Measurements from ENCODE around the gene CUEDC2. TPM values are rescaled to one million over a fixed set of nuclear protein-coding genes. Genes with fewer than 3 reads are reported as not detected.

CUEDC2 gene
- total and polyA plus RNA-seq, 4 donors: 14.4 to 36.1 (median 24.1) TPM

- no peak overlapping the region for H3K27ac ChIP-seq (ENCODE audit: low read depth in 1 of 2, low read length in 2 of 2)
- no peaks in the 10 kb centered on the region for H3K27me3 ChIP-seq (ENCODE audit: control insufficient read depth in 4 of 4, insufficient read depth in 4 of 4, low read length in 3 of 4)
- TF ChIP-seq FOXA2 (IDR thresholded peaks at IDR 0.05): no peak
- no peak for TF ChIP-seq ATF3 (IDR thresholded peaks at IDR 0.05)
- TF ChIP-seq REST (IDR thresholded peaks at IDR 0.05): no peak
- TF ChIP-seq TAF1 (conservative IDR thresholded peaks at IDR 0.05): no peak
- TF ChIP-seq NR2F2 (IDR thresholded peaks at IDR 0.05): no peak
- TF ChIP-seq, protein P1, sequence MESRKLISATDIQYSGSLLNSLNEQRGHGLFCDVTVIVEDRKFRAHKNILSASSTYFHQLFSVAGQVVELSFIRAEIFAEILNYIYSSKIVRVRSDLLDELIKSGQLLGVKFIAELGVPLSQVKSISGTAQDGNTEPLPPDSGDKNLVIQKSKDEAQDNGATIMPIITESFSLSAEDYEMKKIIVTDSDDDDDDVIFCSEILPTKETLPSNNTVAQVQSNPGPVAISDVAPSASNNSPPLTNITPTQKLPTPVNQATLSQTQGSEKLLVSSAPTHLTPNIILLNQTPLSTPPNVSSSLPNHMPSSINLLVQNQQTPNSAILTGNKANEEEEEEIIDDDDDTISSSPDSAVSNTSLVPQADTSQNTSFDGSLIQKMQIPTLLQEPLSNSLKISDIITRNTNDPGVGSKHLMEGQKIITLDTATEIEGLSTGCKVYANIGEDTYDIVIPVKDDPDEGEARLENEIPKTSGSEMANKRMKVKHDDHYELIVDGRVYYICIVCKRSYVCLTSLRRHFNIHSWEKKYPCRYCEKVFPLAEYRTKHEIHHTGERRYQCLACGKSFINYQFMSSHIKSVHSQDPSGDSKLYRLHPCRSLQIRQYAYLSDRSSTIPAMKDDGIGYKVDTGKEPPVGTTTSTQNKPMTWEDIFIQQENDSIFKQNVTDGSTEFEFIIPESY (IDR thresholded peaks at IDR 0.05): no peak
- TF ChIP-seq YY1 (IDR thresholded peaks at IDR 0.05): no peak
- TF ChIP-seq RXRA (IDR thresholded peaks at IDR 0.05): no peak
- no peak for TF ChIP-seq FOXA1 (IDR thresholded peaks at IDR 0.05)
- TF ChIP-seq EGR1 (IDR thresholded peaks at IDR 0.05; ENCODE audit: low read depth in 2 of 2): no peak
- no peak for TF ChIP-seq JUND (IDR thresholded peaks at IDR 0.05)
- TF ChIP-seq, protein P2, sequence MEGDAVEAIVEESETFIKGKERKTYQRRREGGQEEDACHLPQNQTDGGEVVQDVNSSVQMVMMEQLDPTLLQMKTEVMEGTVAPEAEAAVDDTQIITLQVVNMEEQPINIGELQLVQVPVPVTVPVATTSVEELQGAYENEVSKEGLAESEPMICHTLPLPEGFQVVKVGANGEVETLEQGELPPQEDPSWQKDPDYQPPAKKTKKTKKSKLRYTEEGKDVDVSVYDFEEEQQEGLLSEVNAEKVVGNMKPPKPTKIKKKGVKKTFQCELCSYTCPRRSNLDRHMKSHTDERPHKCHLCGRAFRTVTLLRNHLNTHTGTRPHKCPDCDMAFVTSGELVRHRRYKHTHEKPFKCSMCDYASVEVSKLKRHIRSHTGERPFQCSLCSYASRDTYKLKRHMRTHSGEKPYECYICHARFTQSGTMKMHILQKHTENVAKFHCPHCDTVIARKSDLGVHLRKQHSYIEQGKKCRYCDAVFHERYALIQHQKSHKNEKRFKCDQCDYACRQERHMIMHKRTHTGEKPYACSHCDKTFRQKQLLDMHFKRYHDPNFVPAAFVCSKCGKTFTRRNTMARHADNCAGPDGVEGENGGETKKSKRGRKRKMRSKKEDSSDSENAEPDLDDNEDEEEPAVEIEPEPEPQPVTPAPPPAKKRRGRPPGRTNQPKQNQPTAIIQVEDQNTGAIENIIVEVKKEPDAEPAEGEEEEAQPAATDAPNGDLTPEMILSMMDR (IDR thresholded peaks at IDR 0.05; ENCODE audit: low read depth, low read length, missing input control): no peak
- no peak for TF ChIP-seq RAD21 (IDR thresholded peaks at IDR 0.05)
- TF ChIP-seq GABPA (IDR thresholded peaks at IDR 0.05 in 1 of 2, conservative IDR thresholded peaks at IDR 0.05 in 1 of 2): no peak
- TF ChIP-seq MAX (IDR thresholded peaks at IDR 0.05): no peak
- H3K4me1 ChIP-seq (ENCODE audit: control insufficient read depth in 4 of 4, insufficient read depth in 4 of 4, low read length in 3 of 4): peaks cover 0 to 5% (median 0%) of the 10 kb centered on the region in 4 donors
- no peak overlapping the region for H3K4me3 ChIP-seq (ENCODE audit: low read depth in 1 of 3, low read length in 3 of 3)
- DNase-seq (ENCODE audit: low spot score): no peak
- 90% methylated on average over 2 of the region's 2 CpGs for WGBS
- H3K9ac ChIP-seq (ENCODE audit: low read depth in 1 of 2, low read length in 2 of 2): no peak overlapping the region
- H3K36me3 ChIP-seq (ENCODE audit: control insufficient read depth in 4 of 4, insufficient read depth in 3 of 4, low read depth in 1 of 4, low read length in 3 of 4): no peaks in the 10 kb centered on the region
- no peaks in the 10 kb centered on the region for H3K9me3 ChIP-seq (ENCODE audit: control insufficient read depth in 4 of 4, low read length in 3 of 4)
These were observed 12.5 kb upstream of the CUEDC2 start for GRCh38 chr10:102444851-102445250.

GRCh38 chr10:102438374-102438773 lies 6.0 kb upstream of the CUEDC2 start:
- Histone ChIP-seq H3K9me3 (ENCODE audit: control insufficient read depth in 4 of 4, low read length in 3 of 4) (no peaks in the 10 kb centered on the region), H3K36me3 (ENCODE audit: control insufficient read depth in 4 of 4, insufficient read depth in 3 of 4, low read depth in 1 of 4, low read length in 3 of 4) (no peaks in the 10 kb centered on the region), H3K9ac (ENCODE audit: low read depth in 1 of 2, low read length in 2 of 2) (no peak overlapping the region), H3K4me1 (ENCODE audit: control insufficient read depth in 4 of 4, insufficient read depth in 4 of 4, low read length in 3 of 4) (peaks cover 0 to 23% (median 18%) of the 10 kb centered on the region in 4 donors), H3K27ac (ENCODE audit: low read depth in 1 of 2, low read length in 2 of 2) (no peak overlapping the region), H3K27me3 (ENCODE audit: control insufficient read depth in 4 of 4, insufficient read depth in 4 of 4, low read length in 3 of 4) (no peaks in the 10 kb centered on the region), H3K4me3 (ENCODE audit: low read depth in 1 of 3, low read length in 3 of 3) (no peak overlapping the region)
- WGBS: 94% methylated on average over 1 of the region's 1 CpG
- no peak for DNase-seq (ENCODE audit: low spot score)
- TF ChIP-seq NR2F2 (IDR thresholded peaks at IDR 0.05) (no peak), HNF4G (IDR thresholded peaks at IDR 0.05) (no peak), SP1 (IDR thresholded peaks at IDR 0.05) (no peak), MAX (IDR thresholded peaks at IDR 0.05) (no peak), EGR1 (IDR thresholded peaks at IDR 0.05; ENCODE audit: low read depth in 2 of 2) (no peak), RXRA (IDR thresholded peaks at IDR 0.05) (no peak), FOXA2 (IDR thresholded peaks at IDR 0.05) (no peak), HNF4A (conservative IDR thresholded peaks at IDR 0.05) (no peak), FOXA1 (IDR thresholded peaks at IDR 0.05) (no peak), TAF1 (conservative IDR thresholded peaks at IDR 0.05) (no peak), ATF3 (IDR thresholded peaks at IDR 0.05) (no peak), JUND (IDR thresholded peaks at IDR 0.05) (no peak)
- TF ChIP-seq, protein P2 (IDR thresholded peaks at IDR 0.05; ENCODE audit: low read depth, low read length, missing input control): no peak

All from liver (tissue), 9 donors.